ENCODE data around the gene MRPS6.

- TF ChIP-seq CCAR2 (optimal IDR thresholded peaks at IDR 0.05; ENCODE audit: low read depth, low read length) (no peak), CTCF (CRISPR knock-in tag; IDR thresholded peaks at IDR 0.05) (no peak), RFXANK (CRISPR knock-in tag; IDR thresholded peaks at IDR 0.05) (no peak), CSRNP1 (CRISPR knock-in tag; IDR thresholded peaks at IDR 0.05) (no peak), CBFB (CRISPR knock-in tag; IDR thresholded peaks at IDR 0.05) (no peak), BCL3 (CRISPR knock-in tag; IDR thresholded peaks at IDR 0.05) (no peak), PHB2 (IDR thresholded peaks at IDR 0.05; ENCODE audit: partially characterized antibody) (no peak), ZNF709 (CRISPR knock-in tag; IDR thresholded peaks at IDR 0.05) (no peak), KDM4B (CRISPR knock-in tag; IDR thresholded peaks at IDR 0.05) (no peak), ZKSCAN8 (CRISPR knock-in tag; IDR thresholded peaks at IDR 0.05; ENCODE audit: borderline replicate concordance) (no peak), ZNF770 (CRISPR knock-in tag; IDR thresholded peaks at IDR 0.05) (no peak)
These were observed 107.0 kb downstream of the MRPS6 start for GRCh38 chr21:34180407-34180806.

Measured in HepG2 (cell line).